ENCODE results near the gene B3GALT2.

B3GALT2 gene

DNA sequence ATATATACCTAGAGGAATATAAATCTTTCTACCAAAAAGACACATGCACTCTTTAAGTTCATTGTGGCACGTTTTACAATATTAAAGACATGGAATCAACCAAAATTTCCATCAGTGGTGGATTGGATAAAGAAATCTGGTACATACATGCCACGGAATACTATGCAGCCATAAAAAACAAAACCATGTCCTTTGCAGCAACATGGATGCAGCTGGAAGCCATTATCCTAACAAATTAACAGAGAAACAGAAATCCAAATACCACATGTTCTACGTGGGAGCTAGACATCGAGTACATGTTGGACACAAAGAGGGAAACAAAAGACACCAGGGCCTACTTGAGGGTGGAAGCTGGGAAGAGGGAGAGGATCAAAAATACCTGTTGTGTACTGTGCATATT is 33.0 kb upstream of the B3GALT2 start:
- TF ChIP-seq, protein P1, sequence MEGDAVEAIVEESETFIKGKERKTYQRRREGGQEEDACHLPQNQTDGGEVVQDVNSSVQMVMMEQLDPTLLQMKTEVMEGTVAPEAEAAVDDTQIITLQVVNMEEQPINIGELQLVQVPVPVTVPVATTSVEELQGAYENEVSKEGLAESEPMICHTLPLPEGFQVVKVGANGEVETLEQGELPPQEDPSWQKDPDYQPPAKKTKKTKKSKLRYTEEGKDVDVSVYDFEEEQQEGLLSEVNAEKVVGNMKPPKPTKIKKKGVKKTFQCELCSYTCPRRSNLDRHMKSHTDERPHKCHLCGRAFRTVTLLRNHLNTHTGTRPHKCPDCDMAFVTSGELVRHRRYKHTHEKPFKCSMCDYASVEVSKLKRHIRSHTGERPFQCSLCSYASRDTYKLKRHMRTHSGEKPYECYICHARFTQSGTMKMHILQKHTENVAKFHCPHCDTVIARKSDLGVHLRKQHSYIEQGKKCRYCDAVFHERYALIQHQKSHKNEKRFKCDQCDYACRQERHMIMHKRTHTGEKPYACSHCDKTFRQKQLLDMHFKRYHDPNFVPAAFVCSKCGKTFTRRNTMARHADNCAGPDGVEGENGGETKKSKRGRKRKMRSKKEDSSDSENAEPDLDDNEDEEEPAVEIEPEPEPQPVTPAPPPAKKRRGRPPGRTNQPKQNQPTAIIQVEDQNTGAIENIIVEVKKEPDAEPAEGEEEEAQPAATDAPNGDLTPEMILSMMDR (IDR thresholded peaks at IDR 0.05; ENCODE audit: low read depth, low read length, missing control alignments): no peak
- no peak for DNase-seq (ENCODE audit: low read depth)
- no peak overlapping the region for H3K4me3 ChIP-seq (ENCODE audit: low read depth, low read length)
- in situ Hi-C loops (cut with HindIII; ENCODE audit: low sequenced_read_pairs): no loop called here

- TF ChIP-seq, protein P1 (IDR thresholded peaks at IDR 0.05; ENCODE audit: low read depth, low read length, missing control alignments): no peak
- H3K4me3 ChIP-seq (ENCODE audit: low read depth, low read length): no peak overlapping the region
- in situ Hi-C loops (cut with HindIII; ENCODE audit: low sequenced_read_pairs): no loop called here
- DNase-seq (ENCODE audit: low read depth): no peak
Measured at GRCh38 chr1:193216920-193217319, 30.5 kb upstream of the B3GALT2 start.

- TF ChIP-seq, protein P1 (IDR thresholded peaks at IDR 0.05; ENCODE audit: low read depth, low read length, missing control alignments): no peak
- no peak for DNase-seq (ENCODE audit: low read depth)
- H3K4me3 ChIP-seq (ENCODE audit: low read depth, low read length): no peak overlapping the region
- in situ Hi-C loops (cut with HindIII; ENCODE audit: low sequenced_read_pairs): no loop called here
Measured at GRCh38 chr1:193213998-193214397, 27.6 kb upstream of the B3GALT2 start.

- in situ Hi-C loops (cut with HindIII; ENCODE audit: low sequenced_read_pairs): no loop called here
- no peak for DNase-seq (ENCODE audit: low read depth)
- TF ChIP-seq, protein P1 (IDR thresholded peaks at IDR 0.05; ENCODE audit: low read depth, low read length, missing control alignments): no peak
Measured at GRCh38 chr1:193212637-193213036, 26.2 kb upstream of the B3GALT2 start.

DNA sequence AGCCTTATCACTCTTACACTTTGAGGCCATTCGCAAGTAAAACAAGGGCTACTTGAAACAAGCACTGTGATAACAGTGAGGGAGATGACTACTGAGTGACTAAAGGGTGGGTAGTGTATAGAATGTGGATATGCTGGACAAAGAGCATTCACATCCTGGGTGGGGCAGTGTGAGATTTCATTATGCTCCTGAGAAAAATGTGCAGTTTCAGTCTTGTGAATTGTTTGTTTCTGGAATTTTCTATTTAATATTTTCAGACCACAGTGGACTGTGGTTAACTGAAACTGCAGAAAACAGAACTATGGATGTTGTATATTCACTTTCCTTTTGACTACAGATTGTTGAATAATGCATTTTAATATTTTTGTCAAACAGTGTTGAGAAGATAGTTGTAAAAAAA is 25.1 kb upstream of the B3GALT2 start:
- peak; percentile 11 for DNase-seq (ENCODE audit: low read depth)

More at GRCh38 chr1:193212637-193213036, 26.2 kb upstream of the B3GALT2 start:
- H3K4me3 ChIP-seq (ENCODE audit: low read depth, low read length): no peak overlapping the region

DNA sequence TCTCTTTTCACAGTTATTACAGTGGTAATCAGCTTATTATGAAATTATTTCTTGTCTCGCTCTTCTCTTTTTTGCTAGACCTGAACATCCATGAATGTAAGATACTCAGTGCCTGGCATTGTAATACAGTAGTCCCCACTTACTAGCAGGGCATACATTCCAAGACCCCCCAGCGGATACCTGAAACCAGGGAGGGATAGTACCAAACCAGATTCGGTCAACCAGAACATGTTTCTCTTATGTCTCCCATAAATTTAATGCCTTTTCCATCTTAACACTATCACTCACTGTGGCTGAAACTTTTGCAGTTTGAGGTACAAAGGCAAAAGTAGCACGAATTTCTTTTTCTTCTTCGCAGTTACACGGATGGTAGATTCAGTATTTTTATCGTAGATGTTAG is 24.6 kb upstream of the B3GALT2 start:
- no peak for DNase-seq (ENCODE audit: low read depth)
- in situ Hi-C loops (cut with HindIII; ENCODE audit: low sequenced_read_pairs): no loop called here
- TF ChIP-seq, protein P1 (IDR thresholded peaks at IDR 0.05; ENCODE audit: low read depth, low read length, missing control alignments): no peak
- no peak overlapping the region for H3K4me3 ChIP-seq (ENCODE audit: low read depth, low read length)

More for the DNA sequence above, 25.1 kb upstream of the B3GALT2 start:
- in situ Hi-C loops (cut with HindIII; ENCODE audit: low sequenced_read_pairs): no loop called here
- H3K4me3 ChIP-seq (ENCODE audit: low read depth, low read length): no peak overlapping the region
- TF ChIP-seq, protein P1 (IDR thresholded peaks at IDR 0.05; ENCODE audit: low read depth, low read length, missing control alignments): no peak

GRCh38 chr1:193201021-193201420 is 14.6 kb upstream of the B3GALT2 start:
- no peak for DNase-seq (ENCODE audit: low read depth)
- TF ChIP-seq, protein P1 (IDR thresholded peaks at IDR 0.05; ENCODE audit: low read depth, low read length, missing control alignments): no peak
- H3K4me3 ChIP-seq (ENCODE audit: low read depth, low read length): no peak overlapping the region
- in situ Hi-C loops (cut with HindIII; ENCODE audit: low sequenced_read_pairs): no loop called here

Data from astrocyte of the cerebellum (primary cell).